ENCODE data around the gene CD96.

Gene CD96

DNA sequence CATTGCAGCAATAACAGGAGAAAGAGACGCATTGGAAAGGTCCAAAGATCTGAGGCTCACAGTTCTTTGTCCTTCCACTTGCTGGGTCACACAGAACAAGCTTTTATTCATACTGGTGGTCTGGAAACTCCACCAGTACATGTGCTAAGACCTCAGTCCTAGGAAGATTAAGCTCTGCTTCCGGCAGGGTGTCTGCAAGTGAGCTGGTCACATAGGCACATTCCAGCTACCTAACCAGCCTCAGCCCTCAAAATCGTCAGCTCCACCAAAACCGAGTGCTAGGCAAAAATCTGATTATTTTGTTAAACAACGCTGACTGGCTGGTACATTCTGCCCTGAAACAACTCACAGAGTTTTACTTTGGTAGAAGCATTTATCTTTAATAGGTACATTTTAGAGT is 50.9 kb downstream of the CD96 start:
- in situ Hi-C loops (cut with HindIII; ENCODE audit: low sequenced_read_pairs): no loop called here

DNA sequence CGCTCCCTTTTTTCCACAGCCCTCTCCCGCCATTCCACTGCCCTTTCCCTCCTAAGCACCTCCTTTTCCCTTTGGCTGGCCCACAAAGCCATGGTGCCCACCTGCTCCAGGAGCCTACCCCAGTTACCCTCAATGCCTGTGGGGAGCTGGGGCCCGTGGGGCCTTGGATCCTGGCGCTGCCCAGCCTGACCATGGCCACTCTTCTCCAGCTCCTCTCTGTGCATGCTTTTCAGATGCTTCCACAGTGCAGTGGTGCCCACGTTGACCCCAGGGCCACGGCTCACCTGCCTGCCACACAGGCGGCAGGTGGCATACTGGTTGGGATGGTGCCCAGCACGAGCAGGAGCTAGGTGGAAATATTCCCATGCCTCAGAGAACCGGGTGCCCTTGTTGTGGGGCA is 51.7 kb downstream of the CD96 start:
- in situ Hi-C loops (cut with HindIII; ENCODE audit: low sequenced_read_pairs): no loop called here

DNA sequence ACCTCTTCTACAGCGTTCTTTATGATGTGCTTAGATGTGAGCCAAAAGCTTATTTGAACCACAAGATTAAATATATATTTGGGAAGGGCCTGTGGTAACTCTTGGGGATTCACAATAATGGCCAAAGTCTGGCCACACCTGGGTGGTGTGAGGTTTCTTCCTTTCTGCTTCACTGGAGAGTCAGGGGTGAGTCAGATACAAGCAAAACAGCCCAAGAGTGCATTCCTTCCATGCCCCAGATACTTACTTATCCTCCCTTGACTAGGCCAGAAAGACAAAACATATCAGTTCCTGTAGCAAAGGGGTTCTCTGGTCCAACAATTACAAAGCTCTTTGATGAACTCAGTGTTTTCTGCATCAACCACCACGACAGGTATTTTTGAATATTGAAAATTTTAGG is 52.2 kb downstream of the CD96 start:
- in situ Hi-C loops (cut with HindIII; ENCODE audit: low sequenced_read_pairs): no loop called here

DNA sequence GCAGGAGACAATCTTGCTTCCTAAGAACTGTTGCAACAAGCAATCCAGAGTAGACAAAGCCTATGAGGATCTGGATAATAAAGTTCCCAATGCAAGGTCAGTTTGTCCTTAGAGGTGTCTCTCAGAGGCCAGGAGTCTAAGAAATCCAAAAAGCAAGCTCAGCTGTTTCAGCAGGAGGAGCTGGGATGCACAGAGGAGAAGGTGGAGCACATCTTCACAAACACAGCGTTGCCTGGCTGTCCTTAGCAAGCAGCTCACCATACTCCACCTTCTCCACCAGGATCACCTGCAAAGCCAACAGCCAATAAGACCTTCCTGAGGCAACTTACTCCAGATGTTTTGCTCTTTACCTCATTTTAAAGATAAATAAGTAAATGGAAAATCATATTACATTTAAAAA is 52.8 kb downstream of the CD96 start:
- in situ Hi-C loops (cut with HindIII; ENCODE audit: low sequenced_read_pairs): no loop called here

DNA sequence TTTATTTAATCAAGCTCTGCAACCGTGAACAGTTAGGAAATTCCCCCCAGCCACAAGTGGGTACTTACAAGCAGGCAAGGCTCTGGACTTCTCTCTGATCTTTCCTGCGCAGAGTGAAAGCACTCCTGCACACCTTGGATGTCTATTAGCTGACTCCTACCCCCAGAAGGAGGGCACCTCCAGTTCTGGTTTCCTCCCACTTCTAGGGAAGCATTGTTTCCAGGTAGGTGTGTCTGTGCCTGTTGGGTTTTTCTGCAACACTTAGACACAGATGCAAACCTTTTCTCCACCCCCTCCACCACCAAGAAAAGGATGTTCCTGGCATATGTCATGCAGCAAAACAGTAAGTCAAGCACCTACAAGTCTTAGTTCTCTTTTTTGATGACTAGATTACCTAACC is 53.2 kb downstream of the CD96 start, which contains the start of gene ZBED2:
TSS of gene ZBED2 (minus strand) at position 115 of the 400 bp plus-strand sequence. CDS start 1,145 bp downstream, outside the sequence.
- in situ Hi-C loops (cut with HindIII; ENCODE audit: low sequenced_read_pairs): no loop called here

DNA sequence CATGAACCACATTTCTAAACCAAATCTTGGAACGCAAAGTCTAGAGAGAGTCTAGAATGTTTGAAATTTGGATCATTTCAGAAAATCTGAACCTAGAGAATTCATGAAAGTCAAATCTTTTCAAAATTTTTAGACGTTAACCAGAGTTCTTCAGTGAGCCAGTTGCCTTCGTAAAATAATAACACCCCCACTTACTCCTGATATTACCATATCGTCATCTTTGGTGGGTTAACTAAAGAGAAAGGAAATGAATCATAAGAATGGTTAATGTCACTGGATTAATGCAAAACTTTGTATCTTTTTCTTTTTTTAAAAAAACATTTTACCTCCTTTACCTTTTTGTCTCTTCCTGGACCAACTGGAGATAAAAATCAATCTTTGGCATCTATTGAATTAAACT is 54.3 kb downstream of the CD96 start:
- in situ Hi-C loops (cut with HindIII; ENCODE audit: low sequenced_read_pairs): no loop called here

DNA sequence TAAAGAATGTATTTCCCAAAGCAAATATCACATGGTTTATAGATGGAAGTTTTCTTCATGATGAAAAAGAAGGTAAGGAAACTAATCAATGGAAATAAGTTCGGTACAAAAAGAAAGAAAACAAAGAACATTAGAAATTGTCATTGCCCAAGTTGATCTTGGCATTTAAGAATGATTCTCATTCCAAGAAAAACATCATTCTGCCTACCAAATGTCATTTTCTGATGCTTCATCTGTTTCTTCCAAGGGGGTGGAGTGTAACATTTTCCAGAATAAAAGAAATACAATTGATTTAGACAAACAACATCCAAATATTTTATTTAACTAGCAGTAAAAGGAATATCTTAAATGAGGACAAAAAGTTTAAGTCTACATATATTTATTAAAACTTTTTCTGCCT is 56.1 kb downstream of the CD96 start:
- in situ Hi-C loops (cut with HindIII; ENCODE audit: low sequenced_read_pairs): no loop called here

DNA sequence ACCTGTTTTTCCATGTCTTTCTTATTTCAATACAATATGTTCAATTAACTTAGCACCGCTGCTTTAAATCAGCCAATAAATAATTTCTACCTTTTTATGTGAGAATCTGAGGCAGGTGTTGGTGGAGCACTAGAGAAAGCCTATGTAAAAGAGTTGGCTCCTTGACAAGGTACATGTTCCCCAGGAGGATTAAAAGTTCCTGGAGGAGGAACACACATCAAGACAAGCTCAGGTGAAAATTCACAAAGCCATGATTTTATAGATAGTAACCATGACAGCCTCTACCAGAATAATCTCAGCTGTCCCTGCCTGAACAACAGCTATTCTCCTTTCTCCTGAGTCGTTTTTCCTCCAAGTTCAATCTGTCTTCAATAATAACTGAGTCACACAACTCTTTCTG is 56.6 kb downstream of the CD96 start:
- in situ Hi-C loops (cut with HindIII; ENCODE audit: low sequenced_read_pairs): no loop called here

DNA sequence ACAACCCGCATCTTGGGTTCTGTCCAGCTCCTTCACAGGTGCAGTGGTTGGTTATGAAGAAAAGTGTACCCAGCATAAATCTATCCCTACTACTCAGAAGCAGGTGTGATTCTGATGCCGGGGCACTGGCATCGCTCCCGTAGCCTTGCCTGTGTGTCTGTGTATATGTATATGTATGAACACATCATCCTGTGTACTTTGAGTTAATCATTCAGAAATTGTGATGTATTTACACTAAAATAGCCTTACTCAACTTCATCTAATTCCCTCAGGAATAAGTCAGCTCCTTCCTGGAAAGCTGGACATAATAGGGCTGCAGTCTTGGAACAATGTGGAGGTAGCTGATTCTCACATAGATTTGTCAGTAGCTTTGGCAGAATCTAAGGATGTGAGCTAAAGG is 59.8 kb downstream of the CD96 start:
- in situ Hi-C loops (cut with HindIII; ENCODE audit: low sequenced_read_pairs): no loop called here

DNA sequence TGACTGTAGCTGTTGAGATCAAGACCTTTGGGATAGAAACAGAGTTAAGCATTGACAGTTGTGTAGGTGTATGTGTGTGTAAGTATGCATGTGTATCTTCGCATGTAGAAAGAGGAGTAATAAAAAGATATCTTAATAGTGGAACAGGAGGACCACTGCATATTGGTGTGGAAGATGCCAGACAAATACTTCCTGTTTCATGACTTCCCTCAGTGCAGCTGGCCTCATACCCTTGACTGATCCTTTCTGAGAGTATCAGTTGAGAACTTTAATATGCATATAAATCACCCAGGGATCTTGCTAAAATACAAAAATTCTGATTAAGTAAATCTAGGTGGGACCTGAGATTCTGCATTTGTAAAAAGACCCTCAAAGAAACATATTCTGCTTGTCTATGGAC is 61.7 kb downstream of the CD96 start:
- in situ Hi-C loops (cut with HindIII; ENCODE audit: low sequenced_read_pairs): no loop called here

DNA sequence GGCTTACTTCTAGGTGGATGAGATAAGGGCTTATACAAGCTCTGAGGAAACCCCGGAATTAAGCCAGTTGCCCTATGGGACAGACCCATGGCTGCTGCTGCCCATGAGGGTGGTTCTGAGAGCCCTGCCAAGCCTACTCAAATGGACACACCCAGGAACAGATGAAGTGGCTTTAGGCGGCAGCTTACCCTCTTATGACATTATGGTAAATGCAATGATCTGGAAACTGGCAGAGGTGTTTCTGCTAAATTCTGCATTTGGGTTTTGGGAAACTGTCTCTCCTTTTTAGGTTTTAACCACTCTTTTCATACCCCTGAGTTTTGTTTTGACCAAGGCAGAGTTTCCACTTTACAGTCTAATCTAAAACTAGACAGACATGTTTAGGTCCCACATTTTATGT is 62.1 kb downstream of the CD96 start:
- in situ Hi-C loops (cut with HindIII; ENCODE audit: low sequenced_read_pairs): no loop called here

DNA sequence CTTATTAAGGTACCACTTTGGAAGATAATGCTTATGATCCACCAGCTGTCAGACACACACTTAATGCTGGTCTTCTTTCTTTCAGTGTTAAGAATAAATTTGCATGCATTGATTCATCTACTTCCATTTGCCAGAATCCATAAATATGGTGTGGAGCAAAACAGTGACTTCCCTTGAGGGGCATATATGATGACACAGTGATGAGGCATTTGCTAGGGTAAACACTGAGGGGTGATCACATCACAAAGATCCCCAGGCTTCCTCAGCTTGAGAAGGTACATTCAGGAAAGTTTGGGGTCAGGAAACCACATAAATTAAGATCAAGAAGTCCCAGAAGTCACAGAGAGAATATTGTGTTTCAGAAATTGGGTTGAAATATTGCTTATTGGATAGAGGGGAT is 63.0 kb downstream of the CD96 start:
- in situ Hi-C loops (cut with HindIII; ENCODE audit: low sequenced_read_pairs): no loop called here

DNA sequence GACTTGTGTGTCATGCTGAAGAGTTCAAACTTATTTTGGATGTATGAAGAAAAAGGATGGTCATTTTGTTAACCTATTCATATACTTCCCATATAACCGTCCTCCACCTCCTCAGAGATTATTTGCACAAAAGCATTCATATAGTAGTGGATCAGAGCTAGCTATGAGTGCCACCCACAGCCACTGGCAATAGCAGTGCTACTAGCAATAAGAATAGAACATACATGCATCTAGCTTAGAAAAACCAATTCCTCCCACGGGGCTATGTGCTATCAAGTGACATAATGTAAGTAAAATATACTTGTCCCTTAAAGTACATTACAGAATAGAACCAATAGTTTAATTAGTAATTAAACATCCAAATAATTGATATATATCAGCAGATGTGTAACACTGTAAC is 63.5 kb downstream of the CD96 start:
- in situ Hi-C loops (cut with HindIII; ENCODE audit: low sequenced_read_pairs): no loop called here

DNA sequence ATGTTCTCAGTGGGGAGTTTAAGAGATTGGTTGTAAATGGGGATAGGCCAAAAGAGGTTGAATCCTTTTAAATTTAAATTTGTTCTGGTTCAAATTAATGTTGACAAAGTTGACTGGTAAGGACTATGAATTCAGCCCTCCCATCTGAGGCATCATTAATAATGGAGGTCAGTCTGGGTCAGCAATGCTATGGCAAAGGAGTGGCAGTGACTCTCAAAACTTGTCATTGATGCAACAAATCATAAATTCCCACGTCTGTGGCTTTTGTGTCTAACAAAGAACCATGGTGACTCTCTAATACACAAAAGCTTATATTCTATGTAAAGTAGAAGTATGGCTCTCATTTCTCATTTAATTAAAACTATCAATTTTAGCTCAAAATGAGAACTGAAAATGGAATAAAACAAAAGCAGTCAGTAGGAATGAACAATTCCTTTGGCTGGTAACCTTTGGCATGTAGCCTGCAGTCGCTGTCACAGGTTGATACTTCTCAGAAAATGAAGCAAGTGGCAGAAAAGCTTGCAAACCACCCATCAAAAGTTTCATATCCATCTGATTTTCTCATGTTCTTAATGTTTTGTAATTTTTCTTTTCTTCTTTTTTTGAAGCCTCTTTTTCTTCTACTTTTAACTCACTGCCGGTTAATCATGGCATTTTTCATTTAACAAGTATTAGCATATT is 65.4 kb downstream of the CD96 start:
- in situ Hi-C loops (cut with HindIII; ENCODE audit: low sequenced_read_pairs): no loop called here

DNA sequence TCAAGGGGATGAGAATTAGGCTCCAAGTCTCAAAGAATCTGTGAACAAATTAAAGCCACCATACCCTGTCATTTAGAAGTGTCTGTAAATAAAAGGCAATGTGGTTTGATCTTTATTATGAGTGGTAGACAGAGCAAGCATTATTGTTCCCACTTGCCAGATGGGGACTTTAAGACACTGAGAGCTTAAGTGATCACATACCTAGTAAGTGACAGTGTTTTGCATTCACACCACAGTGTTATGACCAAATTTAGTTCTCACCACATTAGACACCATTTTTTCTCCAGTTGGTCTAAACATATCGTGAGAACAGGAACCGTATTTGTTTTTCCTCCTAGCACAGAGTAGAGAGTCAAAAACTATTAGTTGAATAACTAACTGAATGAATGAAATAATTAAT is 66.4 kb downstream of the CD96 start:
- in situ Hi-C loops (cut with HindIII; ENCODE audit: low sequenced_read_pairs): no loop called here

DNA sequence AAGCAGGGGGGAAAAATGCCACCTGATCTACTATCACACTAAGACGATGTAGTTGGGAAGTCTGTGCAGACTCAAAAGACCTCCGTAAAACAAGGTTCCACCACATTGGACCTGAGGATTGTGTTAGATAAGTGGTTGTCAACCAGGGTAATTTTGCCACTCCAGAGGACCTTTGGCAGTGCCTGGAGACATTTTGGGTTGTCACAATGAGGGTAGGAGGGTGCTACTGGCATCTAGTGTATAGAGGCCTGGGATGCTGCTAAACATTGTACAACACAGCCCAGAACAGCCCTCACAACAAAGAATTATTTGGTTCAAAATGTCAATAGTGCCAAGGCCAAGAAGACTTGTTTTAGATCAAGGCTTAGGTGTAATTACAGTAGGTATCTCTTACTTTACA is 67.7 kb downstream of the CD96 start:
- in situ Hi-C loops (cut with HindIII; ENCODE audit: low sequenced_read_pairs): no loop called here

DNA sequence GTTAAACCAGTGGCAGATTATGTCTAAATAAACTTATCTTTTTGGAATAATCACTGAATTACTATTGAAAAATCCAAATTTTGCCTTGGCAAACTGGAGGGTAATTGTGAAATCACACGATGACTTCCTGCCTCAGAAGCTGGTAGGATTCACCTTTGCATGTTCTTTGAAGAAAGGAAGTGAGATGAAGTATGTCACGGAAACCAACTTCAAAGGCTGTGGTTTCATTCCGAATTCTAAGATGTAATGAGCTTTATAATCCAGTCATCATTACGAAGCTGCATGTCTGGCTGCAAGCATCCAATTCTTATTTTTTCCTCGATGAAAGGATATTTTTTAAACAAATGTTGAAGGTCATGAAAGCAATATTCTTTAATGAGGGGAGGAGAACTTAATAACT is 68.2 kb downstream of the CD96 start:
- in situ Hi-C loops (cut with HindIII; ENCODE audit: low sequenced_read_pairs): no loop called here

DNA sequence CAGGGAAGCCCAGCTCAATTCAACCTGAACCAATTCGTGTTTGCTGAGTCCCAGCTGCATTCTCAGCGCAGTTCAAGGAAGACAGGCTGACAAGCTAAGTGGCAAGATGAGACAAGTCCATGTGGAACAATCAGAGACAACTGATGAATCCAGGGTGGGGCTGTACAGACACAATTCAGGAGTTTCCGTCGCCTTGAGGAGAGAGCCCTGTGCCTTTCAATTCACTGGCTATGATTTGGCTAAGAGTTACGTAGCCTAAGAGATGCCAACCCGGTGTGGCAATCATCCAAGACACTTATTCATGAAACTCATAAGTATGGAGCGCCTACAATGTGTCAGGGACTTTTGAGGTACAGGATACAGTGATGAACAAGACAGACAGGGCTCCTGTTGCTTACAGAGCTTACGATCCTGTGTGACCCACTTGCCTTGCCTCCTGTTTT is 68.6 kb downstream of the CD96 start:
- in situ Hi-C loops (cut with HindIII; ENCODE audit: low sequenced_read_pairs): no loop called here

DNA sequence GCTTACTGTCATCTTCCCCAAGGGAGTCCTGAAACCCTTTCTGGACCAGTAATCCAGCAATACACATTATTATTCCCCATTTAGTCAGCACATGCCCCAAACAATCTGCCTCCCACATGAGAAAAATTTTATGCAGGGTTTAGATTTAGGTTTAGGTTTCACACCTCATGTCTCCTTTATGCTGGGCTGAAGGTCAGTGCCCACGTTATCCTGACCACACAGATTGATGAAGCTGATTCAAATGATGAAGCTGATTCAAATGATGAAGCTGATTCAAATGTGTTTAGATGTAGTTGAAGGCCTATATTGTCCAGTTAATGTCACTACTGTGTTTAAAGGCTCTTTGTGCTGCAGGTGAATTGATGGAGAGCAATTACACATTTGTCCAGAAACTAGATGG is 71.3 kb downstream of the CD96 start:
- in situ Hi-C loops (cut with HindIII; ENCODE audit: low sequenced_read_pairs): no loop called here

DNA sequence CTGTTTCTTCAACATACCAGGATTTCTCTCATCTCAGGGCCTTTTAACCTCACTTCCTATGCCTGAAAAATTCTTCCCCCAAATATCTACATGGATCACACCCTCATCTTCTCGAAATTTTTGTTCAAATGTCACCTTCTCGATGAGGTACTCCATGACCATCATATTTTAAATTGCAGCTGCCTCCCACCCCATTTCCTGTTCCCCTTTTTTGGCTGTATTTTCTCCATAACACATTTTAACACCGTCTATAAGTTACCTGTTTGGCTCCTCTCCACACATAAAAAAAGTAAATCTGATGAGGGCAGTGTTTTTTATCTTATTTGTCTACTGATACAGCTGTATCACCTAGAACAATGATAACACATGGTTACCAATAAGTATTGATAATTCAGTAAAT is 73.9 kb downstream of the CD96 start:
- in situ Hi-C loops (cut with HindIII; ENCODE audit: low sequenced_read_pairs): loop anchor here (5.0 kb wide), 1 partner anchor 39 kb away; no protein-coding TSS in a partner anchor

DNA sequence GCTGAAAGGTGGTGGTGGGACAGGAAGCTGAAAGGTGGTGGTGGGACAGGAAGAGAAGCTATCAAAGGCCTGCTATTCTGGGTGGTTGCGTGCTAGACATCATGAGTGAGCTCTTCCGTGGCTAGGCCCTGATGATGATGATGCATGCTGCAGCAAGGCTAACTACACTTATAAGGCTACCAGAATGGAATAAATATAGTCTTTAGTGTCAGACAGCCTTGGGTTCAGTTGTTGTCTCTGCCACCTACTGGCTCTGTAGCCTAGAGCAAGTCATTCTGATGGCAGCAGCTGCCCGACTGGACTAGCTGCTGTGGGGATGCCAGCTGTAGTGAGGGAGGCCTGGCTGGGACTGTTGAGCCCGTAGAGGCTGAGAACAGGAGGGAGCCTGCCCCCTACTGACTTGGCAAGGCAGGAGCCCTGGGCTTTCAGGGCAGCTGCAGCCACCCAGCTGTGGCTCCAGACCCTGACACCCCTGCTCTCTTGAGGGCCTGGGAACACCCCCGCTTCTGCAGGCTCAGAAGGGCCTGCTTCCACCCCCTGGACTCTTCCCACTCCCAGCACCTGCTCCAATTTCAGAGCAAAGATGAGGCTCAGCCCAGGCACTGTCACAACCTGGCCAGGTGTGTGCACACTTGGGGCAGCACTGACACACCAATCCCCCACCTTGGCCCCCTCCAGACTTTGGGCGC is 74.6 kb downstream of the CD96 start:
- in situ Hi-C loops (cut with HindIII; ENCODE audit: low sequenced_read_pairs): loop anchor here (5.0 kb wide), 1 partner anchor 39 kb away; no protein-coding TSS in a partner anchor

DNA sequence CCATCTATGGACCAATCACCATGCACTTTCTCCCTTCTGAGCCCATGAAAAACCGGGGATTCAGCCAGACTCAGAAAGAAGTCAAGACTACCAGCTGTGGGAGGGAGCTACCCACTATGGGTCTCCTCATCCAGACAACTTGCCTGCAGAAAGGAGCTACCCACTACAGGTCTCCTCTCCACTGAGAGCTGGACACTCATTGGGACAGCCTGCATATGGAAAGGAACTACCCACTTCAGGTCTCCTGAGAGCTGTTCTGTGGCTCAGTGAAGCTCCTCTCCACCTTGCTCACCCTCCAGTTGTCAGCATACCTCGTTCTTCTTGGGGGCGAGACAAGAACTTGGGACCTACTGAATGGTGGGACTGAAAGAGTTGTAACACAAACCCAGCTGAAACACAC is 75.4 kb downstream of the CD96 start:
- in situ Hi-C loops (cut with HindIII; ENCODE audit: low sequenced_read_pairs): loop anchor here (5.0 kb wide), 1 partner anchor 40 kb away; no protein-coding TSS in a partner anchor

All from endothelial cell of hepatic sinusoid (primary cell).